Measurements from ENCODE around the gene DSCAML1. TPM values are rescaled to one million over a fixed set of nuclear protein-coding genes. Genes with fewer than 3 reads are reported as not detected.

The DSCAML1 gene
- total and polyA plus RNA-seq, 9 of the 15 experiments (the other 6 are each of a cell fraction or from before 2014, with no cell fraction given): not detected

DNA sequence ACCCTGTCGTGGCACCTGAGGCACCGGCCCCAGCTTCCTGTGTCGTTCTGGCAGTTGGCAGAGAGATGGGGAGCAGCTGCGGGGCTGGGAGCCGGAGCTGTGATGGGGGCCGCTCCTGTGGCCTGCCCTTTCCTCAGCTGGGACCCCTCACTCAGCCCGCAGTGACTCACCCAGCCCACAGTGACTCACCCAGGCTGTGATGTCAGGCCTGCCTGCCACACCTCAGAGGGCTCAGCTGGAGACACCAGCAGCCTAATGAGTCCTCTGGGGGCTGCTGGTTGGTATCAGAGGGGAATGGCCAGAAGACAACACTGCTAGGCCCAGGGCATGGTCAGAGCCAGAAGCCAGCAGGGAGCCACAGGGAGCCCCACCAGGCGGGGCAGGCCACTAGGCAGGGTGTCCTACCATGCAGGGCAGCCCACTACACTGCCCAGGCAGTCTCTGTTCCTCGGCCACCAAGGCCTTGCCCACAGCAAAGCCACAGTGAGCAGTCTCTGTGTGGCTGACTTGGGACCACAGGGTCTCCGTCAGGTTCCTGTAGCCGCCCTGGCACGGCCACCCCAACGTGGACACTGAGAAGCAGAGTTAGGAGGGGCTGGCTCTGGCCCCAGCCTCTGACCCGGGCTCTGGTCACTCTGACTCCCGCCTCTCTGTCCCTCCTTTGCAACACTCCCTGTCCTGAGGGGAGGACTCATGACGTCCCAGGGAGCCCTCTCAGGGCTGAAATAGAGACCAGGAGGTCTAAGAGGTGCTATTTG lies 31.8 kb upstream of the DSCAML1 start (continued):
- TF ChIP-seq JUN (IDR thresholded peaks at IDR 0.05; ENCODE audit: borderline replicate concordance, low read depth, low read length): peak; percentile 93
- TF ChIP-seq JUN (CRISPR knock-in tag; IDR thresholded peaks at IDR 0.05; ENCODE audit: borderline replicate concordance): 0 out of 2 replicates have a peak, but pooled peaks have one; percentile 40
- no peak for TF ChIP-seq IRF2 (CRISPR knock-in tag; IDR thresholded peaks at IDR 0.05)
- no peak for TF ChIP-seq NCOA4 (IDR thresholded peaks at IDR 0.05; ENCODE audit: partially characterized antibody)
- TF ChIP-seq, protein P1, sequence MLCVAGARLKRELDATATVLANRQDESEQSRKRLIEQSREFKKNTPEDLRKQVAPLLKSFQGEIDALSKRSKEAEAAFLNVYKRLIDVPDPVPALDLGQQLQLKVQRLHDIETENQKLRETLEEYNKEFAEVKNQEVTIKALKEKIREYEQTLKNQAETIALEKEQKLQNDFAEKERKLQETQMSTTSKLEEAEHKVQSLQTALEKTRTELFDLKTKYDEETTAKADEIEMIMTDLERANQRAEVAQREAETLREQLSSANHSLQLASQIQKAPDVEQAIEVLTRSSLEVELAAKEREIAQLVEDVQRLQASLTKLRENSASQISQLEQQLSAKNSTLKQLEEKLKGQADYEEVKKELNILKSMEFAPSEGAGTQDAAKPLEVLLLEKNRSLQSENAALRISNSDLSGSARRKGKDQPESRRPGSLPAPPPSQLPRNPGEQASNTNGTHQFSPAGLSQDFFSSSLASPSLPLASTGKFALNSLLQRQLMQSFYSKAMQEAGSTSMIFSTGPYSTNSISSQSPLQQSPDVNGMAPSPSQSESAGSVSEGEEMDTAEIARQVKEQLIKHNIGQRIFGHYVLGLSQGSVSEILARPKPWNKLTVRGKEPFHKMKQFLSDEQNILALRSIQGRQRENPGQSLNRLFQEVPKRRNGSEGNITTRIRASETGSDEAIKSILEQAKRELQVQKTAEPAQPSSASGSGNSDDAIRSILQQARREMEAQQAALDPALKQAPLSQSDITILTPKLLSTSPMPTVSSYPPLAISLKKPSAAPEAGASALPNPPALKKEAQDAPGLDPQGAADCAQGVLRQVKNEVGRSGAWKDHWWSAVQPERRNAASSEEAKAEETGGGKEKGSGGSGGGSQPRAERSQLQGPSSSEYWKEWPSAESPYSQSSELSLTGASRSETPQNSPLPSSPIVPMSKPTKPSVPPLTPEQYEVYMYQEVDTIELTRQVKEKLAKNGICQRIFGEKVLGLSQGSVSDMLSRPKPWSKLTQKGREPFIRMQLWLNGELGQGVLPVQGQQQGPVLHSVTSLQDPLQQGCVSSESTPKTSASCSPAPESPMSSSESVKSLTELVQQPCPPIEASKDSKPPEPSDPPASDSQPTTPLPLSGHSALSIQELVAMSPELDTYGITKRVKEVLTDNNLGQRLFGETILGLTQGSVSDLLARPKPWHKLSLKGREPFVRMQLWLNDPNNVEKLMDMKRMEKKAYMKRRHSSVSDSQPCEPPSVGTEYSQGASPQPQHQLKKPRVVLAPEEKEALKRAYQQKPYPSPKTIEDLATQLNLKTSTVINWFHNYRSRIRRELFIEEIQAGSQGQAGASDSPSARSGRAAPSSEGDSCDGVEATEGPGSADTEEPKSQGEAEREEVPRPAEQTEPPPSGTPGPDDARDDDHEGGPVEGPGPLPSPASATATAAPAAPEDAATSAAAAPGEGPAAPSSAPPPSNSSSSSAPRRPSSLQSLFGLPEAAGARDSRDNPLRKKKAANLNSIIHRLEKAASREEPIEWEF (CRISPR knock-in tag; IDR thresholded peaks at IDR 0.05): no peak
- TF ChIP-seq SMARCE1 (IDR thresholded peaks at IDR 0.05): 0 out of 2 replicates have a peak, but pooled peaks have one; percentile 61
- TF ChIP-seq CHD2 (IDR thresholded peaks at IDR 0.05; ENCODE audit: low read depth, low read length): no peak
- TF ChIP-seq ZBTB7A (IDR thresholded peaks at IDR 0.05; ENCODE audit: borderline replicate concordance, control insufficient read depth, low read depth, low read length): peak; percentile 61; the same call in 1 of the 2 replicates
- no peak for TF ChIP-seq KDM2B (CRISPR knock-in tag; IDR thresholded peaks at IDR 0.05)
- TF ChIP-seq, protein P2, sequence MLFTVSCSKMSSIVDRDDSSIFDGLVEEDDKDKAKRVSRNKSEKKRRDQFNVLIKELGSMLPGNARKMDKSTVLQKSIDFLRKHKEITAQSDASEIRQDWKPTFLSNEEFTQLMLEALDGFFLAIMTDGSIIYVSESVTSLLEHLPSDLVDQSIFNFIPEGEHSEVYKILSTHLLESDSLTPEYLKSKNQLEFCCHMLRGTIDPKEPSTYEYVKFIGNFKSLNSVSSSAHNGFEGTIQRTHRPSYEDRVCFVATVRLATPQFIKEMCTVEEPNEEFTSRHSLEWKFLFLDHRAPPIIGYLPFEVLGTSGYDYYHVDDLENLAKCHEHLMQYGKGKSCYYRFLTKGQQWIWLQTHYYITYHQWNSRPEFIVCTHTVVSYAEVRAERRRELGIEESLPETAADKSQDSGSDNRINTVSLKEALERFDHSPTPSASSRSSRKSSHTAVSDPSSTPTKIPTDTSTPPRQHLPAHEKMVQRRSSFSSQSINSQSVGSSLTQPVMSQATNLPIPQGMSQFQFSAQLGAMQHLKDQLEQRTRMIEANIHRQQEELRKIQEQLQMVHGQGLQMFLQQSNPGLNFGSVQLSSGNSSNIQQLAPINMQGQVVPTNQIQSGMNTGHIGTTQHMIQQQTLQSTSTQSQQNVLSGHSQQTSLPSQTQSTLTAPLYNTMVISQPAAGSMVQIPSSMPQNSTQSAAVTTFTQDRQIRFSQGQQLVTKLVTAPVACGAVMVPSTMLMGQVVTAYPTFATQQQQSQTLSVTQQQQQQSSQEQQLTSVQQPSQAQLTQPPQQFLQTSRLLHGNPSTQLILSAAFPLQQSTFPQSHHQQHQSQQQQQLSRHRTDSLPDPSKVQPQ (CRISPR knock-in tag; IDR thresholded peaks at IDR 0.05; ENCODE audit: borderline replicate concordance): no peak
- peak; percentile 87 for TF ChIP-seq JUND (IDR thresholded peaks at IDR 0.05; ENCODE audit: borderline replicate concordance, low read depth, low read length)
- peak; percentile 32; the same call in 1 of the 3 replicates for TF ChIP-seq JUND (tag; IDR thresholded peaks at IDR 0.05; ENCODE audit: borderline replicate concordance, low read depth, low read length)
- TF ChIP-seq, protein P3, sequence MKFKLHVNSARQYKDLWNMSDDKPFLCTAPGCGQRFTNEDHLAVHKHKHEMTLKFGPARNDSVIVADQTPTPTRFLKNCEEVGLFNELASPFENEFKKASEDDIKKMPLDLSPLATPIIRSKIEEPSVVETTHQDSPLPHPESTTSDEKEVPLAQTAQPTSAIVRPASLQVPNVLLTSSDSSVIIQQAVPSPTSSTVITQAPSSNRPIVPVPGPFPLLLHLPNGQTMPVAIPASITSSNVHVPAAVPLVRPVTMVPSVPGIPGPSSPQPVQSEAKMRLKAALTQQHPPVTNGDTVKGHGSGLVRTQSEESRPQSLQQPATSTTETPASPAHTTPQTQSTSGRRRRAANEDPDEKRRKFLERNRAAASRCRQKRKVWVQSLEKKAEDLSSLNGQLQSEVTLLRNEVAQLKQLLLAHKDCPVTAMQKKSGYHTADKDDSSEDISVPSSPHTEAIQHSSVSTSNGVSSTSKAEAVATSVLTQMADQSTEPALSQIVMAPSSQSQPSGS (CRISPR knock-in tag; IDR thresholded peaks at IDR 0.05): no peak
- no peak for TF ChIP-seq KDM5B (IDR thresholded peaks at IDR 0.05; ENCODE audit: insufficient replicate concordance, low read depth, low read length)
- TF ChIP-seq ZNF140 (CRISPR knock-in tag; IDR thresholded peaks at IDR 0.05): no peak
- TF ChIP-seq ZNF707 (CRISPR knock-in tag; conservative IDR thresholded peaks at IDR 0.05): no peak
- peak; percentile 52 for TF ChIP-seq FOS (IDR thresholded peaks at IDR 0.05; ENCODE audit: extremely low read depth, insufficient read length)

Measured in K562 (cell line).